GM21526 (cell line): ENCODE data around the gene ACTN1.

Source experiments
- ATAC-seq: cut with Tn5 transposase; IDR thresholded peaks from one replicate; pipeline ENCODE4 v1.9.1; 2021; ENCODE audit warnings: moderate library complexity; ENCODE audit not compliant: unreplicated experiment, low FRiP score

The ACTN1 gene

DNA sequence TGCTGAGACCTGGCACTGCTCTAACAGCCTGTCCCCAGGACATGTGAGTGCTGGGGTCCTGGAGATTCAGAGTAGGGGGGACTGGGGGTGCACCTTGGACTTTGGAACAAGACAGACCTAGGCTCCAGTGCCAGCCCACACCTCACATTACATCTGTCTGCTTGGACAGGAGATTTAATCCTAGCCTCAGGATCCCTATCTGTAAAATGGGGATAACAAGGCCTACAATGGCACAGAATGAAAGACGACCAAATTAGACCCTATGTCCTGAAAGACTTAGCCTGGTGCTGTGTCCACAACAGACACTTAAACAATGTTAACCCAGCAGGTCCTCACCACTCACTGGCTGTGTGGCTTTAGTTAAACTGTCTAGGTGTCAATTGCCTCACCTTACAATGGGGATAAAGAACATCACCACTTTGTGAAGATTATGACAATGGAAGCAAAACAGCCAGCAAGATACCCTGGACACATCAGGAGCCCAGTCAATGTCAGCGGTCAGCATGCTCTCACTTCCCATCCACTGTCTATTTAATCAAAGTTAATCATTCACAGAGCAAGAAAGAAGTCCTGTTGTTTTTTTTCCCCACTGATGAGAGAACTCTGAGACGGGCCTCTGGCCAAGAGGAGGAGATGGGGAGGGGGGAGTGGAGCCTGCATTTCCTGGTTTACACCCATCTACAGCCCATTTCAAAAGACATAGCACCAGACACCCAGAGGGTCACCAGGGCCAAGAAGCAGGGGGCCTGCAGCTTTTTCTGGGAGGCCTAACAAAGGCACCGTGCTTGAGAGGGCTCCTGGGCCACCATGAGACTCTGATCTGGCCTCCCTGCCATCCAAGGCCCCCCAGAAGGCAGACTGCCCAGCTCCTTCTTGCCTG, 40.6 kb downstream of the ACTN1 start:
- no peak for ATAC-seq

DNA sequence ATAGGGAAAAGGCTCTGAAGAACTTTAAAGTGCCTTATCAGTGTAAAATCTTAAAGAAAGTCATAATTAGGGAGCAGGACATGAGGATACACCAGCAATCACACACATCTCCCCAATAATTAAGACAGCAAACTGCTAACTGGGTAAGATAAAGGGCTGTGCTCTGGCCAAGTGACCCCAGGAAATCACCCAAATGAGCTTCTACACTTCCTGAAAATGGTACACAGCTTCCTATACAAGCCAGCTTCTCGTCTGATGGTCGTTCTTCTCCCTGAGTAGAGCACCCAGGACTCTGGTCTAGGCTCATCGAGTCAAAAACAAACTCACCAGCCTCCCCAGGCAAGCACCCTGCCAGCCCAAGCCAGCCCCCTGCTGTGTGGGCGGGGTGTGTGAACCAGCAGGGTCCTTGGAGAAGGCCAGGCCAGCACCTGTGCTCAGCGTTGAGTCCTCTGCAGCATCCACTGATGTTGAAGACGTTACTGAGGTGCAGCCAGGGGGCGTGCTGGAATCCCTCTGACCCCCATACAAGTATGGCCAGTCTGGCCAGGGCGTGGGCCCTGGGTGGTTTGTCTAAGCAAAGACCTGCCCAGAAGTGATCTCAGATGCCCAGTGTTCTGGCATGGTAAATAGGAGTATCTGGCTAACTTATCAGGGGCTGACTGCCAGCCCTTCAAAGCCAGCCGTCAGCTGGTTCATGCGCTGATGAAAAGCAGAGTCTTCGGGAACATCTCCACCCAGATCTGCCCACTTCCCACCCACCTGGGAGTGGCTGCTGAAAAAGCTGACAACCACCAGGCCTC, 41.4 kb downstream of the ACTN1 start:
- no peak for ATAC-seq

DNA sequence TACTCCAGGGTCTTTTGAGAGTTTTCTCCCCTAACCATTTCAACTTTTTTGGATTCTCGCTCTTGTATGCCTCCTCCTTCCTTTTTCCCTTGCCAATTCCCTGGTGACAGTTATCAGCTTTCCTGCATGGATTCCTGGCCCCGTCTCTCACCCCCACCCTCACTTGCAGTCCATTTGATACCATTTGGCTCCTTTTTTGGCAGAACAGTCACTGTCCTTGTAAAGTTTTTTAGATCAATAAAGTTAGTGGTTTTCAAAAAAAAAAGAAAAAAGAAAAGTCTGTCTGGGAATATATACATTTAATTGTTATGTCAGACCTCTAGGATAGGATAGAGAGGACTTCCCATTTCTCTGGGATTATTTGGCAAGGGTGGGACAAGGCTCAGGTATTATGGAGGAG, 42.1 kb downstream of the ACTN1 start:
- no peak for ATAC-seq

DNA sequence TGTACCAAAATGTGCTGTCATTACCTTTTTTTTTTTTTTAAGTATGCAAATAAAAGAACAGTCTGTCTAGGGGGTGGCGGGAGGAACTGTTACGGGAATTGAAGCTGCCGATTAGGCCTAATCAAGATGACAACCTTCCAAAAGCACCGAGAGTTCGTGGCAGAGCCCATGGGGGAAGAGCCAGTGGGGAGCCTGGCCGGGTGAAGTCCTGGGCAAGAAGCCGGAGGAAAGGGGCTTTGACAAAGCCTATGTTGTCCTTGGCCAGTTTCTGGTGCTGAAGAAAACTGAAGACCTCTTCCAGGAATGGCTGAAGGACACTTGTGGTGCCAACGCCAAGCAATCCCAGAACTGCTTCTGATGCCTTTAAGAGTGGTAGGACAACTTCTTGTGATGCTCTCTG, 42.6 kb downstream of the ACTN1 start:
- ATAC-seq = no peak

DNA sequence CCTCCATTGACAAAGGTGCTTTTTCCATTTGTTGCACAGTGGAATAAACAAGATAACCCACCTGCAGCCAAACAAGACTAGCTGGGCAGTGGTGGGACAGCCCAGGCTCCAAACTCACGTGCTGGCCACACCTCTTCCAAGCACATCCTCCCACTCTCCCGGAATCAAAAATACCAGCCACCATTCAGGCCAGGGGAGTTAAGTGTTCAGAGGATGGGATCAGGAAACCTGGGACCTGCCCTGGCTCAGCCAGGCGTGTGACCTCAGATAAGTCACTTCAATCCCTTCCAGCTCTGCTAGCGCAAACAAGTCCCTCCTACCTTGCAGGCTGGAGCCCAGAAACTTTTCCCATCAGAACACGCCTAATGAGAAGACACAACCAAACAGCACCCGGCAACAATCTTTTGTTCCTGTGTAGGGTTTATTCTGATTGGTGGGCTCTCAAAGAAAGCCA, 43.3 kb downstream of the ACTN1 start:
- no peak for ATAC-seq

- no peak for ATAC-seq
Observed at GRCh38 chr14:68934066-68934465, 45.0 kb downstream of the ACTN1 start.

DNA sequence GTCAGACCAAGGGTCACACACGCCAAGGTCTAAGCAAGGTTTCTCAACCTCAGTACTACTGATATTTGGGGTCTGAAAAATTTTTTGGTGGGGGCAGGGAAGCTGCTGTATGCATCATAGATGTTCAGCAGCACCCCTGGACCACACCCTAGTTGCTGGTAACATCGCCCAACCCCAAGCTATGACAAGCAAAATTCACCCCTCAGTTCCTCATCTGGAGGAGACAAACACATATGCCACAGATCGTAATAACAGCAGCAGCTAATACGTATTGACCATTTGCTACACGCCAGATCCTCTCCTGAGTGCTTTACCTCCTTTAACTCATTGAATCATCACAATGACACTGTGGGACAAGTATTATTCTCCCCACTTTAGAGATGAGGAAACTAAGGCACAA, 46.4 kb downstream of the ACTN1 start:
- ATAC-seq = no peak

DNA sequence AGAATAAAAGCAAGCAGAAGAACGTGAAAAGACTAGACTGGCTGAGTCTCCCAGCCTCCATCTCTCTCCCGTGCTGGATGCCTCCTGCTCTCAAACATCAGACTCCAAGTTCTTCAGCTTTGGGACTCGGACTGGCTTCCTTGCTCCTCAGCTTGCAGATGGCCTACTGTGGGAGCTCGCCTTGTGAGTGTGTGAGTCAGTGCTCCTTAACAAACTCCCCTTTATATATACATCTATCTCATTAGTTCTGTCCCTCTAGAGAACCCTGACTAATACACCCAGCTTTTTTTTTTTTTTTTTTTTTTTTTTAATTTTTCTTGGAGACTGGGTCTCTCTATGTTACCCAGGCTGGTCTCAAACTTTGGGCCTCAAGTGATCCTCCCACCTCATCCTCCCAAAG, 46.9 kb downstream of the ACTN1 start:
- no peak for ATAC-seq

- no peak for ATAC-seq
Observed at GRCh38 chr14:68931474-68932051, 47.5 kb downstream of the ACTN1 start.

- ATAC-seq = no peak
Observed at GRCh38 chr14:68931063-68931462, 48.0 kb downstream of the ACTN1 start.

GRCh38 chr14:68929623-68930307, 49.3 kb downstream of the ACTN1 start:
- ATAC-seq = no peak

- ATAC-seq = no peak
Observed at GRCh38 chr14:68928770-68929550, 50.1 kb downstream of the ACTN1 start.

GRCh38 chr14:68927956-68928675, 51.0 kb downstream of the ACTN1 start:
- ATAC-seq = no peak

- ATAC-seq = no peak
Observed at GRCh38 chr14:68927089-68927488, 52.0 kb downstream of the ACTN1 start.

DNA sequence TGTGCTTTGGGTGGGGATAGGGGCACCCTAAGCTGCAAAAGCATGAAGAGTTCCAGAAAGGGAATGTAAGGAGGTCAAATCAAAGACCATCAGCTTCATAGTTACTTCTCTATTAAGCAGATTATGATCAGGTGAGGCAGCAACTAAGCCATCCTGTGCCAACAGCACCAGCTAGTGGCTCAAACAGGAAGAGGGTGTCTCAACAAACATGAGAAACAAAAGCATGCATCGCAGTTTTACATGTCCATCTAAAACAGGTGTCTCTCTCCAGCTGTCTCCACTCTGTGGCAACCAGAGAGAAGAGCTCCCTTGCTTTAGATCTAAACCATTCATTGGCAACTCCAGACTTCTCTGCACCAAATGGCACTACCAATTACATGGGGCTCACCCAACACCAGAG, 52.9 kb downstream of the ACTN1 start:
- no peak for ATAC-seq

GRCh38 chr14:68925373-68925772, 53.7 kb downstream of the ACTN1 start:
- ATAC-seq = no peak

GRCh38 chr14:68924186-68925158, 54.6 kb downstream of the ACTN1 start:
- no peak for ATAC-seq

DNA sequence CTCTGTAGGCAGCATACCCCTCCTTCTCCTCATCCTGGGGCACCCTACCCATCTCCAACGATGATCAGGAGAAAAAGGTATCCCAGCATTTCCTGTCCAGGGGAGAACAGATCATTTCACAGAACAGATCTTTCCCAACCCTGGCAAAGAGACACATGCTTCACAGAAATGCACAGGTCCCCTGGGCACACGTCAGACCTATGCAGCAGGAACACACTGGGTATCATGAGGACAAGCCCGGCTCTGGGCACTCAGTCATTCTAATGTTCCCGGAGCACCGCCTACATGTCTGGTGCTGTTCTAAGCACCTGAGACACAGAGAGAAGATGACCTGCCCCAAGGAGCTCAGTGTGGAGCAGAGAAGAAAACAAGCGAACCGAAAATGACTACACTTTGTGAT, 56.2 kb downstream of the ACTN1 start:
- no peak for ATAC-seq
